A673 (cell line): ENCODE measurements around the gene SORL1. TPM values are rescaled to one million over a fixed set of nuclear protein-coding genes. Genes with fewer than 3 reads are reported as not detected.
A peak's percentile ranks its signal among the peaks of the same experiment; 100 is the strongest.

Source experiments
- BruUV-seq: library from RNA; stranded (reverse); fragments of 400-500 nt; replicated peaks from 2 replicates; lab custom pipeline; 2021; lab: Mats Ljungman, UMichigan
- CTCF ChIA-PET: fragments of 300-600 bp; sonication (Branson Sonifier 250); formaldehyde crosslinking; loops from one replicate; lab custom pipeline; 2022; ENCODE audit warnings: antibody characterized with exemption; lab: Charles Lee
- POLR2A ChIA-PET: fragments of 300-600 bp; sonication (Branson Sonifier 250); formaldehyde crosslinking; loops from one replicate; lab custom pipeline; 2022; ENCODE audit warnings: antibody characterized with exemption; ENCODE audit not compliant: low non-redundant PET; lab: Charles Lee
- DNase-seq: peaks from one replicate; pipeline ENCODE4 v3.0.0-alpha.2; 2015; ENCODE audit warnings: low spot score
- H3K27ac ChIP-seq: fragments of 200-600 bp; sonication (generic); 2 replicates; pipeline ENCODE4 v1.5.1; 2016; ENCODE audit warnings: mixed run types, low read depth, mild to moderate bottlenecking, mixed read lengths, antibody characterized with exemption, low read length; ENCODE audit not compliant: poor library complexity, severe bottlenecking
- H3K27me3 ChIP-seq: fragments of 200-600 bp; sonication (generic); replicated peaks from 2 replicates; pipeline ENCODE4 v1.6.1; 2017; ENCODE audit warnings: mixed run types, low read depth, mild to moderate bottlenecking, mixed read lengths, antibody characterized with exemption, low read length; ENCODE audit not compliant: insufficient read depth, poor library complexity
- H3K36me3 ChIP-seq: fragments of 200-600 bp; sonication (generic); 2 replicates; pipeline ENCODE4 v1.6.1; 2016; ENCODE audit warnings: mixed run types, mild to moderate bottlenecking, mixed read lengths, antibody characterized with exemption, low read length; ENCODE audit not compliant: insufficient read depth, poor library complexity, severe bottlenecking
- H3K4me1 ChIP-seq: fragments of 200-600 bp; sonication (generic); 2 replicates; pipeline ENCODE4 v1.6.1; 2017; ENCODE audit warnings: mixed run types, mild to moderate bottlenecking, mixed read lengths, antibody characterized with exemption, low read length; ENCODE audit not compliant: insufficient read depth, poor library complexity, severe bottlenecking
- H3K4me3 ChIP-seq: fragments of 200-600 bp; sonication (generic); 2 replicates; pipeline ENCODE4 v1.5.1; 2016; ENCODE audit warnings: low read depth, mixed run types, mild to moderate bottlenecking, mixed read lengths, low read length; ENCODE audit not compliant: poor library complexity, severe bottlenecking
- H3K9me3 ChIP-seq: fragments of 200-600 bp; sonication (generic); 2 replicates; pipeline ENCODE4 v1.6.1; 2016; ENCODE audit warnings: mixed run types, low read depth, mild to moderate bottlenecking, mixed read lengths, antibody characterized with exemption, low read length; ENCODE audit not compliant: poor library complexity, severe bottlenecking
- EZH2 ChIP-seq: fragments of 200-600 bp; sonication (generic); IDR thresholded peaks from 2 replicates; pipeline ENCODE4 v1.6.1; 2017; ENCODE audit warnings: borderline replicate concordance, low read depth, mild to moderate bottlenecking, mixed read lengths, antibody characterized with exemption, low read length; ENCODE audit not compliant: poor library complexity, severe bottlenecking
- intact Hi-C: fragments of 100-400 bp; cut with micrococcal nuclease; formaldehyde crosslinking; loops from one replicate; pipeline ENCODE4 v1.10.0; 2022; ENCODE audit not compliant: unreplicated experiment
- total RNA-seq: library from RNA; stranded (reverse); gene quantifications from 2 replicates; pipeline ENCODE4 v1.2.3, GENCODE V29; 2021
- TF ChIP-seq, protein P1 (sequence below): fragments of 300-800, 200-600 bp; sonication (generic); conservative IDR thresholded peaks from 2 replicates; pipeline ENCODE4 v1.5.1; 2017; ENCODE audit warnings: low read depth, mild to moderate bottlenecking, antibody characterized with exemption, low read length, moderate library complexity, mixed read lengths

SORL1 gene
- total RNA-seq, 1 experiment from 2014 or later = 0.95 TPM

DNA sequence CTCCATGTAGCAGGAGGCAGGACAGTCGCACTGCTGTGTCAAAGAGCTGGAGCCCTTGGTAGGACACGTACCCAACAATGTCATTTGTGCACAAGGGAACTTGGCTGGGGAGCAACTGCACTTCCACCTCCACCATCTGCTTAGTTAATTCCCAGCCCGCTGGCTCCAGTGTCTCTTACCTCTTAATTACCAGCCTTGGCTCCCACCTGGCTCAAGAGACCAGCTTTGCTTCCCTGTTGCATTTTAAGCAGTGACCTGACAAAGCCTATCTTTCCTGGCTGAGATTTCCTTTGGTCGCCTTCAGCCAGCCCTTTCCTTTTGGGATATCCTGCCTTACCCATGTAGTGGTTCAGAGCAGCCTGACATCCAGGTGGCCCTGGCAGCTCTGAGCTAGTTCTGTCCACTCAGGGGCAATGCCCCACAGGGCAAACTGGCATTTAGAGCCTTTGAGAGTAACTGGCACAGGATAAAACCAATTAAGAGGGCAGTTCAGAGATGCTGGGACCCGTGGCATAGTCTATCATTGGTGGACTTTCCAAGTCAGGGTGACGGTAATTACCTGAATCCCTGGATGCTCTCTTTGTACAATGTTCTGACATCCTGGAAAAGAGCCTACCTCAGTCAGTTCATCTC is 213.2 kb downstream of the SORL1 start:
- intact Hi-C loops = no loop called here
- Histone ChIP-seq H3K27me3 (no peaks in the 10 kb centered on the region), H3K27ac (no peak overlapping the region), H3K9me3 (no peaks in the 10 kb centered on the region), H3K36me3 (no peaks in the 10 kb centered on the region), H3K4me3 (no peak overlapping the region), H3K4me1 (peaks cover 15% of the 10 kb centered on the region)
- ChIA-PET POLR2A (no interaction called here), CTCF (no interaction called here)
- TF ChIP-seq EZH2 = no peak
- TF ChIP-seq, protein P1, sequence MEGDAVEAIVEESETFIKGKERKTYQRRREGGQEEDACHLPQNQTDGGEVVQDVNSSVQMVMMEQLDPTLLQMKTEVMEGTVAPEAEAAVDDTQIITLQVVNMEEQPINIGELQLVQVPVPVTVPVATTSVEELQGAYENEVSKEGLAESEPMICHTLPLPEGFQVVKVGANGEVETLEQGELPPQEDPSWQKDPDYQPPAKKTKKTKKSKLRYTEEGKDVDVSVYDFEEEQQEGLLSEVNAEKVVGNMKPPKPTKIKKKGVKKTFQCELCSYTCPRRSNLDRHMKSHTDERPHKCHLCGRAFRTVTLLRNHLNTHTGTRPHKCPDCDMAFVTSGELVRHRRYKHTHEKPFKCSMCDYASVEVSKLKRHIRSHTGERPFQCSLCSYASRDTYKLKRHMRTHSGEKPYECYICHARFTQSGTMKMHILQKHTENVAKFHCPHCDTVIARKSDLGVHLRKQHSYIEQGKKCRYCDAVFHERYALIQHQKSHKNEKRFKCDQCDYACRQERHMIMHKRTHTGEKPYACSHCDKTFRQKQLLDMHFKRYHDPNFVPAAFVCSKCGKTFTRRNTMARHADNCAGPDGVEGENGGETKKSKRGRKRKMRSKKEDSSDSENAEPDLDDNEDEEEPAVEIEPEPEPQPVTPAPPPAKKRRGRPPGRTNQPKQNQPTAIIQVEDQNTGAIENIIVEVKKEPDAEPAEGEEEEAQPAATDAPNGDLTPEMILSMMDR = no peak
- DNase-seq = no peak
- BruUV-seq = no TSS peak

DNA sequence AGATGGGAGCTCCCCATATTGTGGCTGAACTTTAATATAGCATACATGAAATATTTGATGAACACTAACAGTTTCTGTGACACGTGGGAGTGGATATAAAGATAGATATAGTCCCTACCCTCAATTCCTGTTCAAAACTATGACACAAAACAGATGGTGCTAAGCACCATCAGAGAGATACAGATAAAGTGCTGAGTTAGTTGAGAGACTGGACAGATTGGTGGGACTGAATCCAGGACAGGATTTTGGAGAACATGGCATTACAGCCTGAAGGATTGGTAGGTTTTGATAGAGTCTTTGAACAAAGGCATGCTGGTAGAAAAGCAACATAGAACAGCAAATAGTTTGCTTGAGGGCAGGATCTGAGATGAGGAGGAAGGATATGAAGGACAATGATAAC is 215.7 kb downstream of the SORL1 start:
- Histone ChIP-seq H3K36me3 (no peaks in the 10 kb centered on the region), H3K4me3 (no peak overlapping the region), H3K27me3 (no peaks in the 10 kb centered on the region), H3K27ac (no peak overlapping the region), H3K4me1 (peaks cover 29% of the 10 kb centered on the region), H3K9me3 (no peaks in the 10 kb centered on the region)
- ChIA-PET CTCF (no interaction called here), POLR2A (no interaction called here)
- no peak for DNase-seq
- intact Hi-C loops = no loop called here
- TF ChIP-seq, protein P1 = no peak
- no peak for TF ChIP-seq EZH2
- no TSS peak for BruUV-seq

DNA sequence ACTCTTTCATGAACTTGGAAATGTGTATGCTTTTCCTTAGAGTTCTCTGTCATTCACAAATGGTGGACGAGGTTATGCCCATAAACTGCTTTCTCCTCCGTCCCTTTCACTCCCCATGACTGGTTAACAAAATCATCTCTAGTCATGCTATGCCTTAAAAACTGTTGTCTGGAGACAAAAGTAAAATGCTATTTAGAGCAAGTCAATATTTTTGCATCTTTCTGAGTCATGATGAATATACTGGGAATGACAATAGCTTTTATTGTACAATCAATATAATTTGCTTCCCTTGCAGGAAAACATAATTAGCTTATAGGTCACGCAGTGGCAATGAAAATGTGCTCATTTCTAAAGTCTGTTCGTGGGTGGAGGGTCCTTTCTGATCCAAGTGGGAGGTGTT is 217.3 kb downstream of the SORL1 start:
- Histone ChIP-seq H3K27me3 (no peaks in the 10 kb centered on the region), H3K36me3 (no peaks in the 10 kb centered on the region), H3K9me3 (no peaks in the 10 kb centered on the region), H3K4me3 (no peak overlapping the region), H3K27ac (no peak overlapping the region), H3K4me1 (peaks cover 29% of the 10 kb centered on the region)
- POLR2A ChIA-PET = no interaction called here
- DNase-seq = peak; percentile 25
- TF ChIP-seq, protein P1 = no peak
- no peak for TF ChIP-seq EZH2
- intact Hi-C loops = no loop called here
- CTCF ChIA-PET = no interaction called here
- BruUV-seq = no TSS peak
